GM23338 (cell line): ENCODE results near the gene CDC34.

Experiments
- CREB1 ChIP-seq: fragments of 250-450 bp; sonication (Bioruptor Pico); IDR thresholded peaks from 2 replicates; pipeline ENCODE4 v1.5.0; 2020; ENCODE audit warnings: low read depth, mild to moderate bottlenecking, moderate library complexity
- EZH2 ChIP-seq: fragments of 200-600 bp; sonication (generic); IDR thresholded peaks from one replicate; pipeline ENCODE4 v1.8.0; 2017; ENCODE audit warnings: antibody characterized with exemption, mild to moderate bottlenecking, low read depth; ENCODE audit not compliant: unreplicated experiment
- POLR2AphosphoS5 ChIP-seq: IDR thresholded peaks from 2 replicates; pipeline ENCODE4 v1.6.1; 2016; ENCODE audit warnings: antibody characterized with exemption, low read depth
- STAT1 ChIP-seq: IDR thresholded peaks from one replicate; pipeline ENCODE4 v1.6.1; 2016; ENCODE audit warnings: antibody characterized with exemption; ENCODE audit not compliant: unreplicated experiment
- TF ChIP-seq, protein P1 (sequence below), 2 experiments: fragments of 200-600 bp in 1 of 2; sonication (generic) in 1 of 2; conservative IDR thresholded peaks; 2 replicates each; pipeline versions ENCODE4 v1.5.1 to v1.6.1; 2016 to 2017; ENCODE audit warnings: antibody characterized with exemption in 2 of 2, low read depth in 2 of 2, mild to moderate bottlenecking in 2 of 2, moderate library complexity in 1 of 2
- TF ChIP-seq, protein P2 (sequence below): IDR thresholded peaks from one replicate; pipeline ENCODE4 v1.6.1; 2018; ENCODE audit warnings: antibody characterized with exemption; ENCODE audit not compliant: unreplicated experiment

DNA sequence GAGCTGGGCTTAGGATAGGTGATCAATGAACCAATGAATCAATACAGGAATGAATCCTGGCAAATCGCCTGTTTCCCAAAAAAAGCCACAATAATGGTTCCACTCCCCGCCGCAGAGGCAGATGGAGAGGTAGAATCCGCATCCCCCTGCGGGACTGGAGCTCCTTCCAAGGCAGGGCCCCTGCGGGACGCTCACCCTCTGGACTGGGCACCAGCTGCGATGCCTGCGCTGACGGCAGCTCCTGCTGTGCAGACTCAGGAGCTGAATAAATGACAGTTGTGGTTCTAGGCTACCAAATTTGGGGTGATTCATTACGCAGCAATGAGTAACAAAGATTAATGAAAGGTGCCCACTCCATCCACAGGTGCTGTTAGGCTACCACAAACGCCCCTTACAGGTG is 8.8 kb upstream of the CDC34 start:
- TF ChIP-seq EZH2: no peak
- TF ChIP-seq, protein P1, sequence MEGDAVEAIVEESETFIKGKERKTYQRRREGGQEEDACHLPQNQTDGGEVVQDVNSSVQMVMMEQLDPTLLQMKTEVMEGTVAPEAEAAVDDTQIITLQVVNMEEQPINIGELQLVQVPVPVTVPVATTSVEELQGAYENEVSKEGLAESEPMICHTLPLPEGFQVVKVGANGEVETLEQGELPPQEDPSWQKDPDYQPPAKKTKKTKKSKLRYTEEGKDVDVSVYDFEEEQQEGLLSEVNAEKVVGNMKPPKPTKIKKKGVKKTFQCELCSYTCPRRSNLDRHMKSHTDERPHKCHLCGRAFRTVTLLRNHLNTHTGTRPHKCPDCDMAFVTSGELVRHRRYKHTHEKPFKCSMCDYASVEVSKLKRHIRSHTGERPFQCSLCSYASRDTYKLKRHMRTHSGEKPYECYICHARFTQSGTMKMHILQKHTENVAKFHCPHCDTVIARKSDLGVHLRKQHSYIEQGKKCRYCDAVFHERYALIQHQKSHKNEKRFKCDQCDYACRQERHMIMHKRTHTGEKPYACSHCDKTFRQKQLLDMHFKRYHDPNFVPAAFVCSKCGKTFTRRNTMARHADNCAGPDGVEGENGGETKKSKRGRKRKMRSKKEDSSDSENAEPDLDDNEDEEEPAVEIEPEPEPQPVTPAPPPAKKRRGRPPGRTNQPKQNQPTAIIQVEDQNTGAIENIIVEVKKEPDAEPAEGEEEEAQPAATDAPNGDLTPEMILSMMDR (conservative IDR thresholded peaks at IDR 0.05; ENCODE audit: low read depth in 2 of 2): no peak
- no peak for TF ChIP-seq CREB1 (CRISPR knock-in tag)
- no peak for TF ChIP-seq STAT1
- TF ChIP-seq, protein P2, sequence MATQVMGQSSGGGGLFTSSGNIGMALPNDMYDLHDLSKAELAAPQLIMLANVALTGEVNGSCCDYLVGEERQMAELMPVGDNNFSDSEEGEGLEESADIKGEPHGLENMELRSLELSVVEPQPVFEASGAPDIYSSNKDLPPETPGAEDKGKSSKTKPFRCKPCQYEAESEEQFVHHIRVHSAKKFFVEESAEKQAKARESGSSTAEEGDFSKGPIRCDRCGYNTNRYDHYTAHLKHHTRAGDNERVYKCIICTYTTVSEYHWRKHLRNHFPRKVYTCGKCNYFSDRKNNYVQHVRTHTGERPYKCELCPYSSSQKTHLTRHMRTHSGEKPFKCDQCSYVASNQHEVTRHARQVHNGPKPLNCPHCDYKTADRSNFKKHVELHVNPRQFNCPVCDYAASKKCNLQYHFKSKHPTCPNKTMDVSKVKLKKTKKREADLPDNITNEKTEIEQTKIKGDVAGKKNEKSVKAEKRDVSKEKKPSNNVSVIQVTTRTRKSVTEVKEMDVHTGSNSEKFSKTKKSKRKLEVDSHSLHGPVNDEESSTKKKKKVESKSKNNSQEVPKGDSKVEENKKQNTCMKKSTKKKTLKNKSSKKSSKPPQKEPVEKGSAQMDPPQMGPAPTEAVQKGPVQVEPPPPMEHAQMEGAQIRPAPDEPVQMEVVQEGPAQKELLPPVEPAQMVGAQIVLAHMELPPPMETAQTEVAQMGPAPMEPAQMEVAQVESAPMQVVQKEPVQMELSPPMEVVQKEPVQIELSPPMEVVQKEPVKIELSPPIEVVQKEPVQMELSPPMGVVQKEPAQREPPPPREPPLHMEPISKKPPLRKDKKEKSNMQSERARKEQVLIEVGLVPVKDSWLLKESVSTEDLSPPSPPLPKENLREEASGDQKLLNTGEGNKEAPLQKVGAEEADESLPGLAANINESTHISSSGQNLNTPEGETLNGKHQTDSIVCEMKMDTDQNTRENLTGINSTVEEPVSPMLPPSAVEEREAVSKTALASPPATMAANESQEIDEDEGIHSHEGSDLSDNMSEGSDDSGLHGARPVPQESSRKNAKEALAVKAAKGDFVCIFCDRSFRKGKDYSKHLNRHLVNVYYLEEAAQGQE: no peak
- TF ChIP-seq POLR2AphosphoS5: no peak
